HepG2 (cell line): ENCODE data around the gene NODAL. TPM values are rescaled to one million over a fixed set of nuclear protein-coding genes. Genes with fewer than 3 reads are reported as not detected.
A peak's percentile ranks its signal among the peaks of the same experiment; 100 is the strongest.

Experiments used
- ATAC-seq: fragments of 200-7000 bp; cut with Tn5 transposase; 3 replicates; pipeline ENCODE4 v1.9.1; 2020; ENCODE audit warnings: mild to moderate bottlenecking, moderate library complexity
- BruUV-seq: library from RNA; stranded (reverse); fragments of 400-500 nt; replicated peaks from 2 replicates; lab custom pipeline; 2021; lab: Mats Ljungman, UMichigan
- CTCF ChIA-PET: fragments of 300-600 bp; formaldehyde crosslinking; extraction: SDS; loops from one replicate; lab custom pipeline; 2021; ENCODE audit warnings: low total read pairs, inconsistent platforms, low intra/inter-chr PET ratio; lab: Yijun Ruan, JAX
- POLR2A ChIA-PET: fragments of 350-600 bp; sonication (Branson Sonifier 250); formaldehyde crosslinking; loops from one replicate; lab custom pipeline; 2020; ENCODE audit warnings: antibody characterized with exemption, inconsistent platforms; lab: Yijun Ruan, JAX
- DNase-seq: peaks from one replicate; pipeline ENCODE4 v3.0.0-alpha.2; 2015; ENCODE audit warnings: low spot score
- FAIRE-seq: peaks from 3 replicates; lab custom pipeline; 2011; peaks lifted over from hg19 to GRCh38; lab: Jason Lieb, UNC
- H2AFZ ChIP-seq: one replicate; pipeline ENCODE4 v1.6.1; 2011; ENCODE audit warnings: low read length, inconsistent platforms
- H3K27ac ChIP-seq: fragments of 300-600 bp; 3 replicates; pipeline ENCODE4 v1.8.0; 2011; ENCODE audit warnings: mixed run types, mild to moderate bottlenecking, mixed read lengths, low read length, inconsistent platforms; ENCODE audit not compliant: insufficient read depth; ENCODE audit errors: extremely low read length
- H3K27me3 ChIP-seq, 2 experiments: fragments of 200-600 bp in 1 of 2; 2 replicates in 1 of 2; 3 replicates in 1 of 2; pipeline versions ENCODE4 v1.6.0 to v1.8.0; 2011; ENCODE audit warnings: low read length in 2 of 2, mild to moderate bottlenecking in 2 of 2, moderate library complexity in 2 of 2, inconsistent platforms in 1 of 2; ENCODE audit not compliant: insufficient read depth in 2 of 2, control insufficient read depth in 1 of 2
- H3K36me3 ChIP-seq, 2 experiments: fragments of 200-600 bp in 1 of 2; replicated peaks in 1 of 2; 2 replicates in 1 of 2; 3 replicates in 1 of 2; pipeline versions ENCODE4 v1.5.1 to v1.8.0; 2011; ENCODE audit warnings: low read length in 2 of 2, inconsistent platforms in 1 of 2; ENCODE audit not compliant: insufficient read depth in 2 of 2, control insufficient read depth in 1 of 2
- H3K4me1 ChIP-seq: 2 replicates; pipeline ENCODE4 v1.5.1; 2012; ENCODE audit warnings: low read length, inconsistent platforms; ENCODE audit not compliant: insufficient read depth
- H3K4me2 ChIP-seq: 2 replicates; pipeline ENCODE4 v1.6.0; 2011; ENCODE audit warnings: low read depth, low read length, inconsistent platforms
- H3K4me3 ChIP-seq, 3 experiments: fragments of 200-600 bp in 1 of 3; sonication (generic), shearing (Covaris generic) in 1 of 3; replicated peaks in 1 of 3; 2 replicates each; pipeline ENCODE4 v1.5.1; 2011 to 2016; ENCODE audit warnings: low read length in 3 of 3, inconsistent platforms in 2 of 3, low read depth in 2 of 3, mild to moderate bottlenecking in 2 of 3, control low read depth in 1 of 3, mixed read lengths in 1 of 3; ENCODE audit not compliant: insufficient read depth in 1 of 3
- H3K79me2 ChIP-seq: one replicate; pipeline ENCODE4 v1.6.1; 2011; ENCODE audit warnings: low read length, inconsistent platforms; ENCODE audit not compliant: insufficient read depth
- H3K9ac ChIP-seq: 2 replicates; pipeline ENCODE4 v1.6.0; 2011; ENCODE audit warnings: mild to moderate bottlenecking, low read depth, low read length, inconsistent platforms; ENCODE audit not compliant: insufficient read depth
- H3K9me3 ChIP-seq: 2 replicates; pipeline ENCODE4 v1.5.1; 2012; ENCODE audit warnings: mild to moderate bottlenecking, low read length
- H4K20me1 ChIP-seq: 2 replicates; pipeline ENCODE4 v1.6.0; 2011; ENCODE audit warnings: inconsistent platforms, mild to moderate bottlenecking, low read length, moderate library complexity; ENCODE audit not compliant: insufficient read depth
- JUND ChIP-seq: sonication (generic); formaldehyde crosslinking; IDR thresholded peaks from 2 replicates; pipeline ENCODE4 v1.8.0; 2022; ENCODE audit warnings: mild to moderate bottlenecking, missing genetic modification reagents
- MBD4 ChIP-seq: IDR thresholded peaks from 2 replicates; pipeline ENCODE4 v1.6.1; 2012; ENCODE audit warnings: low read length, inconsistent platforms, borderline replicate concordance
- NFAT5 ChIP-seq: sonication (generic); formaldehyde crosslinking; IDR thresholded peaks from 2 replicates; pipeline ENCODE4 v1.4.0; 2020; ENCODE audit warnings: missing genetic modification reagents
- RBFOX2 ChIP-seq: fragments of 200-400 bp; formaldehyde crosslinking; IDR thresholded peaks from 2 replicates; pipeline ENCODE4 v1.6.1; 2017; ENCODE audit warnings: low read depth, mild to moderate bottlenecking, low read length
- TARDBP ChIP-seq: sonication (generic); formaldehyde crosslinking; IDR thresholded peaks from 2 replicates; pipeline ENCODE4 v1.8.0; 2022; ENCODE audit warnings: mild to moderate bottlenecking, missing genetic modification reagents
- XRCC5 ChIP-seq: fragments of 200-400 bp; formaldehyde crosslinking; optimal IDR thresholded peaks from 2 replicates; pipeline ENCODE3; 2017; ENCODE audit warnings: mild to moderate bottlenecking, low read length
- ZBTB10 ChIP-seq: sonication (generic); formaldehyde crosslinking; IDR thresholded peaks from 2 replicates; pipeline ENCODE4 v1.4.0; 2020; ENCODE audit warnings: missing genetic modification reagents, borderline replicate concordance
- ZNF160 ChIP-seq: sonication (generic); formaldehyde crosslinking; IDR thresholded peaks from 2 replicates; pipeline ENCODE4 v1.8.0; 2022; ENCODE audit warnings: mild to moderate bottlenecking, inconsistent platforms, missing genetic modification reagents
- WGBS: methylation state at CpG from one replicate; pipeline ENCODE4 v1.1.6; 2017; ENCODE audit warnings: low lambda C conversion rate; 5-methylcytosine and 5-hydroxymethylcytosine counted together
- in situ Hi-C: cut with HindIII; loops from 2 replicates; pipeline ENCODE4 v1.10.0; 2017; ENCODE audit warnings: low pct_unique_long_range_greater_than_20kb; ENCODE audit not compliant: extremely low pct_ligation_motif_present
- intact Hi-C: fragments of 100-400 bp; cut with micrococcal nuclease; formaldehyde crosslinking; loops from one replicate; pipeline ENCODE4 v1.10.0; 2022; ENCODE audit not compliant: unreplicated experiment
- polyA plus RNA-seq, 8 experiments: library from polyadenylated mRNA; depleted of rRNA in 3 of 8; stranded (reverse) in 7 of 8; unstranded in 1 of 8; fragments of >200 nt; fragmentation: Illumina TruSeq in 4 of 8; extraction: Trizol in 4 of 8; gene quantifications; 2 replicates each; pipeline versions ENCODE4 v1.2.1 to v1.2.3, GENCODE V29; 2011 to 2016; ENCODE audit warnings: low read depth in 4 of 8, missing spikeins in 1 of 8, mixed read lengths in 1 of 8; ENCODE audit not compliant: insufficient read depth in 1 of 8
- total RNA-seq, 5 experiments: library from RNA; depleted of rRNA; stranded (reverse); fragments of >200 nt; fragmentation: Illumina TruSeq; extraction: Trizol; gene quantifications; 2 replicates each; pipeline ENCODE4 v1.2.3, GENCODE V29; 2016; ENCODE audit warnings: low read depth in 1 of 5

NODAL gene
- total and polyA plus RNA-seq, 2 of the 13 experiments (the other 11 are each of a cell fraction or from before 2014, with no cell fraction given) = not detected

- WGBS = 93% methylated on average over 1 of the region's 1 CpG
- FAIRE-seq = no peak
- no TSS peak for BruUV-seq
- Histone ChIP-seq H3K27me3 (no peaks in the 10 kb centered on the region), H3K79me2 (peaks cover 67% of the 10 kb centered on the region), H3K27ac (no peak overlapping the region), H3K4me2 (no peak overlapping the region), H4K20me1 (peaks cover 46% of the 10 kb centered on the region), H2AFZ (no peak overlapping the region), H3K9ac (no peak overlapping the region), H3K4me1 (peaks cover 73% of the 10 kb centered on the region), H3K36me3 (peaks cover 2 to 16% of the 10 kb centered on the region in 2 experiments; a peak in 3 of 5 replicates), H3K4me3 (no peak overlapping the region), H3K9me3 (no peaks in the 10 kb centered on the region)
- no peak for DNase-seq
- in situ Hi-C loops (no loop called here), intact Hi-C loops (no loop called here)
- ATAC-seq = no peak
- TF ChIP-seq ZNF160 (CRISPR knock-in tag) = no peak
- TF ChIP-seq TARDBP (CRISPR knock-in tag) = no peak
- 0 out of 2 replicates have a peak, but pooled peaks have one; percentile 12 for TF ChIP-seq RBFOX2
- TF ChIP-seq NFAT5 (CRISPR knock-in tag) = no peak
- TF ChIP-seq MBD4 = no peak
- no peak for TF ChIP-seq JUND (CRISPR knock-in tag)
- TF ChIP-seq ZBTB10 (CRISPR knock-in tag) = no peak
- no peak for TF ChIP-seq XRCC5
- CTCF ChIA-PET = no interaction called here
- POLR2A ChIA-PET = no interaction called here
Observed at GRCh38 chr10:70410608-70411007, 30.9 kb downstream of the NODAL start.
